NCI-H510A (cell line): Measurements from ENCODE around the gene STK11.
A peak's percentile ranks its signal among the peaks of the same experiment; 100 is the strongest.

Source experiments
- DNase-seq: peaks from one replicate; lab custom pipeline; 2025; lab: John Stamatoyannopoulos, UW

STK11 gene

DNA sequence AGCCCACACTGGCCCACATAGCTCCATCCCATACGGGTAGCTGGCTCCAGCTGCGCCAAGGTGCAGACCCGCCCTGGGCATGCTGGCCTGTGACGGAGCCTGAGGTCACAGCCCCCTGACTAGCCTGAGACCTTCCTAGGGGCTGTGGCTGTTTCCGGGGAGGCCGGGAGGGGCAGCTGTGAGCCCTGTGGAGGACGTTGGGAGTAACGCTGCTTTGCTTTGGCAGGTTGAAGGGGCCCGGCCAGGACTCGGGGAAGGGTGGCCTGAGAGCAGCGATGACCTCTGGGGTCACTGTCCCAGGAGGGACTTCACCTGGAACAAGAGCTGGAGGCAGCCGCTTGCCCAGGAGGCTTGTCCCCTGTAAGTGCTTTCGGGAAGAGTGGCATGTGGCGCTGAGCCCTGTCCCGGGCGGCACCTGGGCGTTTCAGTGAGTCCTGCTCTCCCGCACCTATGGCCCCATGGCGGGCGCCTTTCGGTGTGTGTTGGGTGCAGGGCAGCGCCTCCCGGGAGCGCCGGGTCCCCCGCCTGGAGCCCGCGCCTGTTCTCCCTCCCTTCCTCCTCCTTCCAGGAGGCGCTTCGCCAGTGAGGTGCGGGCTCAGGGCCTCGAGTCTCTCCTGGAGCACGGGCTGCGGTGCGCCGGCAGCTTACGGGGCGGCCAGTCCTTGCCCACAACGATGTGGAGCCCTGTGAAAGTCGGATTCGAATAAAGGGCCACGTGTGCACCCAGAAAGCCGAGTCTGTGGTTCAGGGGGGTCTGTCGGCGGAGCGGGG is 68.7 kb downstream of the STK11 start:
- DNase-seq: no peak

DNA sequence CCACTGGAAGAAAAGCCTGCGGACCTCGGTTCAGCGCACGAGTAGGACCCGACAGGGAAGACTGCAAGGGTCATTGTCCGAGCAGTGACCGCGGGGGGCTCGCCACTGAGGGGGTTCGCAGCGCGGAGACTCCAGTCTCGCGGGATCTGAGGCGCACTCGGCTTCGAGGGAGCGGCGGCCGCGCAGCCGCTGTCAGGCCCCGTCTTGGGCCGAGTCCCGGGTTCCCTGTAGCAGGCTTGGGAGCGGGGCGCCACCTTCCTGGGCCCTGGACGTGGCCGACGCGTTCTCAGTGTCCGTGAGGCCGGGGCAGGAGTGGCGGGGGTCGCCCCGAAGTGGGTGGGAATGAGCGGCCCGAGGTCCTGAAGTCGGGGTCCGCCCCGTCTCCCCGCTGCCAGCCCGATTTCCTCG is 69.3 kb downstream of the STK11 start:
- no peak for DNase-seq

DNA sequence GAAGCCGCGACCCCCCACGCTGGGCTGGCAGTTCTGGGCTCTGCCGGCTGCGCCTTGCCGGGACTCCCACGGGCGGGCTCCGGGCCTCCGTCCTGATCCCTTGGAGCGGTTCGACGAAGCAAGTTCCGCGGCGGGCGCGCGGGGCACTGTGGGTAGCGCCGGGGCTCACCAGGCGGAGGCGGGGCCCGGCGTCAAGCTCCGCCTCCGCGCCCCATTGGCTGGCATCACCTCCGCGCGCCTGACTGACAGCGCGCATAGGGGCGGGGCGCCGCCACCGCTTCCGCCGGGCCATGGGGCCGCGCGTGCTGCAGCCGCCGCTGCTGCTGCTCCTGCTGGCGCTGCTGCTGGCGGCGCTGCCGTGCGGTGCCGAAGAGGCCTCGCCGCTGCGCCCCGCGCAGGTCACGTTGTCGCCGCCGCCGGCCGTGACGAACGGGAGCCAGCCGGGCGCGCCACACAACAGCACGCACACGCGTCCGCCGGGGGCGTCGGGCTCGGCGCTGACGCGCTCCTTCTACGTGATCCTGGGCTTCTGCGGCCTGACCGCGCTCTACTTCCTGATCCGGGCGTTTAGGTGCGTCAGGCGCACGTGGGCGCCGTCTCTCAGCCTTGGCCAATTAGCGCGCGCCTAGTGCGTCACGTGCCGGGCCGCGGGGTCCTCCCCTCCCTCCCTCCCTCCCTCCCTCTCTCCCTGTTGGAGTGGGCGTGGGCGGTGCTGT is 69.8 kb downstream of the STK11 start, which contains the start of gene FAM174C:
Gene FAM174C (plus strand): TSS at position 271 of the 716 bp plus-strand sequence. CDS start 20 bp downstream, at position 291.
- DNase-seq: peak; percentile 82

DNA sequence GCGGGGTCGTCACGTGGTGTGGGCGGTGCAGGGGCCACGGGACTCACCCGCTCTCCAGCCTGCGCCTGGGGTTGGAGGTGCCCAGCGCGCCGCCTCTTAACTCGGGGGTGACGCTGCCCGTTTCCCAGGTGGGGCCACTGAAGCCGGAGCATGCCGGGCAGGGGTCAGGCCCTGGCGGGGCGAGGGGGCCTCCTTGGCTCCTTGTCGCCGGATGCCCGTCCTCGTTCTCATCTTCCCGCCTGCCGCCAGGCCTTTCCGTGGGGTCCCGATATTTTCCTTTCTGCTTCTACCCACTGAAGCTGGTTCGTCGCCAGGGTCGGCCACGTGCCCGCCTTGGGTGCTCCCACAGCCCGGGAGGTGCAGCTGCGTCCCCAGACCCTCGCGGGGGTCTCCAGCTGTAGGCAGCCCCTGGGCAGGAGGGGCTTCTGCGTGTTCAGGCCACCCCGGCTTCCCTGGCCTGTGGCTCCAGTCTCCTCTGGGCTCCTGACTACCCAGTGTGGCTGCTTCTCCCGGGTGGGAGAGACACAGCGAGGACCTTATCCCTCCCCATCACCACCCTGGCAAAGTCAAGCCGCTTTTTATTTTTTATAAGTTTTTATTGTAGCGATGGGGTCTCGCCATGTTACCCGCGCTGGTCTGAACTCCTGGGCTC is 70.5 kb downstream of the STK11 start:
- no peak for DNase-seq

DNA sequence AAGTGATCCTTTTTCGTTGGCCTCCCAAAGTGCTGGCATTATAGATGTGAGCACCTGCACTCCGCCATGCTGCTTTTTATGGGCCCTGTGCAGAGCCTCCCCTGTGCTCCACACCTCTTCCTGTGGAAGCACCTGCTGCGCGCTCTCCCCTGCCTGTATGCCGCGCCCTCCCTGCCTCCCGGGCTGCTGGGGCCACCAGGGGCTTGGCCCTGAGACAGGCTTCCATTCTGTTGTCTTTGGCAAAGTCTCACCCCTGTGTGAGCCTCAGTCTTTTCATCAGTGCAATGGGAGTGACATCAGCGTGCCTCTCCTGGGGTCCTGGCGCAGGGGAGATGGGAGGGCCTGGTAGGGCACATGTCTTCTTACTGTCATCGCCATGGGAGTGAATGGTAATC is 71.0 kb downstream of the STK11 start:
- DNase-seq: no peak

DNA sequence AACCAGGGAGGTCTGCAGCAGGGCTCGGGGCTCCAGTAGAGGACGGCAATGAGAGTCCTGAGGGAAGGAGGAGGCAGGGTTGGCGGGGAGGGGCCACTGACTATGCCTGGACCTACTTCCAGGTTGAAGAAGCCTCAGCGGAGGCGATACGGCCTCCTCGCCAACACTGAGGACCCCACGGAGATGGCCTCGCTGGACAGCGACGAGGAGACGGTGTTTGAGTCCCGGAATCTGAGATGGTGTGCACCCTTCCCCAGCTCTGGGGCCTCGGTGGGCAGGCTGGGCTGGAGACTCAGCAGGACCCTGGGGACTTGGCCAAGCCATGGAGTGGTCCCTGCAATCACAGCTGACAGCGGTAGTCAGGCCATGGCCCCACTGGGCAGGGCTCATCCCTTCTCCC is 71.5 kb downstream of the STK11 start:
- no peak for DNase-seq
